K562 treated with DMSO at 1 percent for 24 hours (cell line): Measurements from ENCODE around the gene LIFR. TPM values are rescaled to one million over a fixed set of nuclear protein-coding genes. Genes with fewer than 3 reads are reported as not detected.

Experiments
- total RNA-seq: library from RNA; unstranded; fragments of 300-600 nt; gene quantifications from 2 replicates; pipeline ENCODE4 v1.2.3, GENCODE V29; 2022; ENCODE audit warnings: low read depth; ENCODE audit not compliant: insufficient read depth

LIFR gene, protein sequence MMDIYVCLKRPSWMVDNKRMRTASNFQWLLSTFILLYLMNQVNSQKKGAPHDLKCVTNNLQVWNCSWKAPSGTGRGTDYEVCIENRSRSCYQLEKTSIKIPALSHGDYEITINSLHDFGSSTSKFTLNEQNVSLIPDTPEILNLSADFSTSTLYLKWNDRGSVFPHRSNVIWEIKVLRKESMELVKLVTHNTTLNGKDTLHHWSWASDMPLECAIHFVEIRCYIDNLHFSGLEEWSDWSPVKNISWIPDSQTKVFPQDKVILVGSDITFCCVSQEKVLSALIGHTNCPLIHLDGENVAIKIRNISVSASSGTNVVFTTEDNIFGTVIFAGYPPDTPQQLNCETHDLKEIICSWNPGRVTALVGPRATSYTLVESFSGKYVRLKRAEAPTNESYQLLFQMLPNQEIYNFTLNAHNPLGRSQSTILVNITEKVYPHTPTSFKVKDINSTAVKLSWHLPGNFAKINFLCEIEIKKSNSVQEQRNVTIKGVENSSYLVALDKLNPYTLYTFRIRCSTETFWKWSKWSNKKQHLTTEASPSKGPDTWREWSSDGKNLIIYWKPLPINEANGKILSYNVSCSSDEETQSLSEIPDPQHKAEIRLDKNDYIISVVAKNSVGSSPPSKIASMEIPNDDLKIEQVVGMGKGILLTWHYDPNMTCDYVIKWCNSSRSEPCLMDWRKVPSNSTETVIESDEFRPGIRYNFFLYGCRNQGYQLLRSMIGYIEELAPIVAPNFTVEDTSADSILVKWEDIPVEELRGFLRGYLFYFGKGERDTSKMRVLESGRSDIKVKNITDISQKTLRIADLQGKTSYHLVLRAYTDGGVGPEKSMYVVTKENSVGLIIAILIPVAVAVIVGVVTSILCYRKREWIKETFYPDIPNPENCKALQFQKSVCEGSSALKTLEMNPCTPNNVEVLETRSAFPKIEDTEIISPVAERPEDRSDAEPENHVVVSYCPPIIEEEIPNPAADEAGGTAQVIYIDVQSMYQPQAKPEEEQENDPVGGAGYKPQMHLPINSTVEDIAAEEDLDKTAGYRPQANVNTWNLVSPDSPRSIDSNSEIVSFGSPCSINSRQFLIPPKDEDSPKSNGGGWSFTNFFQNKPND
- 3.5 and 4.9 TPM in 2 replicates for total RNA-seq

DNA sequence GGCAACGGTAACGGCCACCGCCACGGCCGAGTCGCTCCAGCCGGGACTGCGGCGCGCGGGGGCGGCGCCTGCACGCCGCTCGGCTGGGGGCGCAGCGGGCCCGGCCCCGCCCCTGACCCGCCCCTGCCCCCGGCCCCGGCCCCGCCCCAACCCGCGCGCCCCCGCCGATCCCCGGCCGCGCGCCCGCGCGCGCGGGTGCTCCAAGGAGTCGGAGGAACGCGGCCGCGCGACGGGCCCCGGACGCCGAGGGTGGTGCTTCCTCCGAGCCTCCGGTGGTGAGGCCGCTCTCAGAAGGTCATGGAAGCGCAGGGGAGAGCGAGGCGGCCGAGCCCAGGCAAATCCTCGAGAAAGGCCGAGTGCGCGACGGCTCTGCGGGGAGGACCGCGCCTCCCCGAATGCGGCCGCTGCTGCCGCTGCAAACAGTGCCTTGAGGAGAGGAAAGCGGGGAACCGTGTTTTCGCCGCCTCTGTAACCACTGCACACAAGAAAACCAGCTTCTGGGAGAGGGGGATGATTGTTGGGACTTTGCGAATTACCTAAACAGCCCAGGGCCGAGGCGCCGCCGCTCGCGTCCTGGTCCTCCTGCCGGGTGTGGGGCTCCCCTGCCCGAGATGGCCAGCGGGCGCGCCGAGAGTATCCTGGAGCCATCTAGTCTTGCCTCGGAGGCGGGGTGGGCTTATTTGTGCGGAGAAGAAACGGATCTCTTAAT is at the start of gene LIFR:
Gene LIFR (minus strand): TSS at position 48 of the 709 bp plus-strand sequence. CDS start 25,999 bp downstream, outside the sequence.

